ENCODE measurements around the gene VCL.
"Not testable (repeated sequence)": the region's sequence is repeated elsewhere in the genome, so short reads cannot be mapped to it uniquely, and the experiment has no call there.

The VCL gene

DNA sequence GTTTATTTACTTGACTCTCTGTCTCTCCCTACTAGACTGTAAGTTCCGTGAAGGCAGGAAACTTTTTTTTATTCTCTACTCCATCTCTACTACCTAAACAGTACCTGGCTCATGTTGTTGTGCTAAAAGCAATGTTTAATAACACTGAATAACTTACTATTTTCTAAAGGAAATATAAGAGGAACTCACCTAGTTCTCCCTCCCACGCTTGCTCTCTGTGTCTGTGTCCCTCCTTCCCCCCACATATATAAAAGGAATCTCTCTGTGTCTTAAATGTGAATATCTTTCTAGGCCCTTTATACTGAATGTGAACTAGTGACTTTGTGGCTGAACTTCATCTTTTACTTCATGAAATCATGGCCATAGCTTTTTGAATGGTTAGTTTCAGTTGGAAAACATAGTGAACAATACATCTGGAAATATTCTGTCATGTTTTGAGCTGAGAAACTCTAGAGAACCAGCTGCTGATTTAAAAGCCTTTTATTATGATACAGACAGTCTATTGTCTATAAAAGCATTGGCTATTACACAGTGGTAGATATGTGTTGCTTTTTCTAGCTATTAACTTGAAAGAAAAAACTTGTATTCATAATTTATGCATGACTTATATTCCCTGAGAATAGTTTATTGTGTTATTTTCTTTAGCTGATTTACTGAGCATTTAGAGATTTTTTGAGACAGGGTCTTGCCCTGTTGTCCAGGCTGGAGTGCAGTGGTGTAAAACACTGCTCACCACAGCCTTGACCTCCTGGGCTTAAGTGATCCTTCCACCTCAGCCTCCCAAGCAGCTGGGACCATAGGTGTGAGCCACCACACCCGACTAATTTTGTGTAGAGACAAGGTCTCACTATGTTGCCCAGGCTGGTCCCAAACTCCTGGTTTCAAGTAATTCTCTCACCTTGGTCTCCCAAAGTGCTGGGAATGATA lies 42.5 kb downstream of the VCL start:
- no peak for DNase-seq (ENCODE audit: low spot score)

DNA sequence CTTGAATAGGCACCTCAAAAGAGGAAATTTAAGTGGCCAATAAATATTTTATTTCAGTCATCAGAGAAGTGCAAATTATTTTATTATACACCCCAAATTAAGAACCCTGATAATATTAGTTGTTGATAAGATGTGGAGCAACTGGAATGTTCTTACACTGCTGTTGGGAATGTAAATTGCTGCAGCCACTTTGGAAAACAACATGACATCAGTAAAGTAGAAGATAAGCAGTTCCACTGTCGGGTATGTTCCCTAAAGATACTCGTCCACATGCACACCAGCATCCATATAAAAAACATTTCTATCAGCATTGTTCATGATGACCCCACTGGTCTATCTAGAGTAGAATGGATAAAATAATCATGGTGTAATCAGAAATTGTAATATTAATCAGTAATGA lies 46.5 kb downstream of the VCL start:
- no peak for DNase-seq (ENCODE audit: low spot score)

- DNase-seq (ENCODE audit: low spot score): peak; percentile 81
These were observed 49.4 kb downstream of the VCL start for GRCh38 chr10:74047304-74047703.

GRCh38 chr10:74047871-74048270 lies 50.0 kb downstream of the VCL start:
- peak; percentile 40 for DNase-seq (ENCODE audit: low spot score)

DNA sequence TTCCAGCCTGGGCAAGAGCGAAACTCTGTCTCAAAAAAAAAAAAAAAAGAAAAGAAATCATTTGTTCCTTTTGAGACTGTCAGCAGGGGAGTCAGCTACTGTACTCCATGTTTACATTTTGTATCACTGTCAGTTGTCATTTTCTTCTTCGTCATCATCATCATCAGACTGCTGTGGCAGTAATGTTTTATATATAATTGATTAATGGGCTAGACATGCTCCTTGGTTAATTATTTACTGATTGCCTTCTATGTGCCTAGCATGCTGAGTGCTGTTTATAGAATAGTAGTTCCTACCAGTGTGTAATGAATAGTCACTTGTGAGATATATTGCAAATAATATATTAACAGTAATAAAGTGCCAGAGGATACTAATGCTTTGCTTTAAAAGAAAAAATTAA lies 50.5 kb downstream of the VCL start:
- DNase-seq (ENCODE audit: low spot score): no peak

DNA sequence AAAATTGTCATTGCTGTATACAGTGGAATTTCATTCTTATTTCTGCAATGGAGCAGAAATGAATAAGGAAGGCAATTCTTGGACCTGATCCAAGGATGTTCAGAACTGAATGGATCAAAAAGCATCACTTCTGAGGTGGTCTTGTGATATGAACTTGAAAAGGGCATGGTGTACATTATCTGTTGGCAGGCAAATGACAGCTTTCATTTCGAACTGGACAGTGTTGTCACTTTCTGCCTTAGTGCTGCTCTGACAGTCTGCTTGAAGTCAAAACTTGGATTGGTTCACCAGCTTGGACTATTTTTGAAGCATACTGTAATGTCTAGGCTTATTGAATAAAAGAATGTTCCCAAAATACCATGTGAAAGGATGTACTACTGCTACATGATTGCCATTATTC lies 52.0 kb downstream of the VCL start:
- no peak for DNase-seq (ENCODE audit: low spot score)

- no peak for DNase-seq (ENCODE audit: low spot score)
These were observed 52.7 kb downstream of the VCL start for GRCh38 chr10:74050653-74051052.

DNA sequence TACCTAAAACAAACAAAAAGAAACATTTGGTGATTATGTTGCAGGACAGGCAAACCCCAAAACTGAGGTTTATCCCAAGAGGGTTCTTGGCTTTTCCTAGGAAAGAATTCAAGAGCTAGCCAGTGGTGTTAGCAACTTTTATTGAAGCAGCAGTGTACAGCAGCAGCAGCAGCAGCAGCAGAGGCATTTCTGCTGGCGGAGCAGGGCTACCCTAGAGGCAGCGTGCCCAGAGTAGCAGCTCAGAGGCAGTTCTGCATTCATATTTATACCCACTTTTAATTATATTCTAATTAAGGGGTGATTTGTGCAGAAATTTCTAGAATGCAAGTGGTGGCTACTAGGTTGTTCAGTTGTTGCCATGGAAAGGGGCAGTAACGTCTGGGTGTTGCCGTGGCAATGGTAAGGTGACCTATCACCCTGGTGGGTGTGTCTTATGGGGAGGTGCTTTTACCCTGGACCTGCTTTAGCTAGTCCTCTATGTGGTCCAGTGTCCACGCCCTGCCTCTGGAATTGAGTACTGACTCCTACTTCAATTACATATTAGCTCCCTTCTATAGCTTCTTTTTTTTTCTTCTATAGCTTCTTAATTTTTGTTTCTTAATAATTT lies 53.9 kb downstream of the VCL start:
- no peak for DNase-seq (ENCODE audit: low spot score)

GRCh38 chr10:74052994-74053393 lies 55.1 kb downstream of the VCL start:
- no peak for DNase-seq (ENCODE audit: low spot score)

DNA sequence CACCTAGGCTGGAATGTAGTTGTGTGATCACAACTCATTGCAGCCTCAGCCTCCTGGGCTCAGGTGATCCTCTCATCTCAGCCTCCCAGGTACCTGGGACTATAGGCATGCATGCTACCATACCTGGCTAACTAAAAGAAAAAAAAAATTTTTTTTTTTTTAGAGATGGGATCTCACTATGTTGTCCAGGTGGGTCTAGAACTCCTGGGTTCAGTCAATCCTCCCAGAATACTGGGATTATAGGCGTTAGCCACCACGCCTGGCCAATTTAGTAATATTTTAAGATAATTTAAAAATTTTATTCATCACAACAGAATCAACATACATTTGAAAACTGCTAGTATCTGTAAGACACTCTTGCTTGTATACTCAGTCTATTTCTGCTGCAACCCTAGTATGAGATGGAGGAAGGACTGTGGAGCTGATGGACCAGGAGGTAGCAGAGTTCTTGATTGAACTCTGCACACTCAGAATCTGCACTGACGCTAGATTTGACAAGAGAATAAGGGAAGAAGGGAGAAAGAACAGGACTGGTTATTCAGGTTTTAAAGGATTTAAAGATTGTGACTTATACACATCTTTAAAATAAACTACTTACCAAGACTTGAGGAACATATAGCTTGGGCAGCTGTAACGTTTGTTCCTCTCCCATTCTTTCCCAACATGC lies 57.6 kb downstream of the VCL start:
- DNase-seq (ENCODE audit: low spot score): no peak

- peak; percentile 46 for DNase-seq (ENCODE audit: low spot score)
These were observed 58.3 kb downstream of the VCL start for GRCh38 chr10:74056050-74056818.

- DNase-seq (ENCODE audit: low spot score): no peak
These were observed 60.2 kb downstream of the VCL start for GRCh38 chr10:74058071-74058470.

DNA sequence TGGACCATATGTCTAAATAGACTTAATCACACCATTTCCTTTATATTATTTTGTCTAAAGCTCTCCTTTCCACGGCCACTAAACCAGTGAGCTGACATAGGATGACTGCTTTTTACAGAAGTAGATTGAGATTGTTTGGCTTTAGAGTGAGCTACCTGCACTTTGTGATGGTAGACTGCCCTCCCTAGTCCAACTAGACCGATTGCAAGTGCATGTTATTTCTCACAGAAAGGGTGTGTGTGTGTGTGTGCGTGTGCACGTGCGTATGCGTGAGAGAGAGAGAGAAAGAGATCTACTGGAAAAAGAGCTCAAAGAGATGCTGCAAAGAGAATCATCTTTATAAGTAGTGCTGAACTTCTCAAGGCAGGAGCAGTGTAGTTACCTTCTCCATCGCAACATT lies 60.7 kb downstream of the VCL start:
- DNase-seq (ENCODE audit: low spot score): no peak

- DNase-seq (ENCODE audit: low spot score): no peak
These were observed 63.2 kb downstream of the VCL start for GRCh38 chr10:74061104-74061503.

- not testable (repeated sequence) for DNase-seq (ENCODE audit: low spot score)
These were observed 64.1 kb downstream of the VCL start for GRCh38 chr10:74061978-74062377.

DNA sequence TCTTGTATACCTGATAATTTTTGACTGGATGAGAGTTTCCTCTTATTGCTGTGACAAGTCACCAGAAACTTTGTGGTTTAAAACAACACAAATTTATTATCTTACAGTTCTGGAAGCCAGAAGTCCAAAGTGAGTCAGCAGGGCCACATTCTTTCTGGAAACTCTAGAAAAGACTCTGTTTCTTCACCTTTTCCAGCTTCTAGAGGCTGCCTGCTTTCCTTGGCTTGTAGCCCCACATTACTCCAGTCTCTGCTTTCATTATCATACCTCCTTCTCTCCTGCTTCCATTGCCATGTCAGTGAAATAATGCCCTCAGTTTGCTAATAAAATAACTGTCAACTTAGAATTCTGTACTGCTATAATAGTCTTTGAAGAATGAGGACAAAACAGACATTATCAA lies 65.3 kb downstream of the VCL start:
- no peak for DNase-seq (ENCODE audit: low spot score)

DNA sequence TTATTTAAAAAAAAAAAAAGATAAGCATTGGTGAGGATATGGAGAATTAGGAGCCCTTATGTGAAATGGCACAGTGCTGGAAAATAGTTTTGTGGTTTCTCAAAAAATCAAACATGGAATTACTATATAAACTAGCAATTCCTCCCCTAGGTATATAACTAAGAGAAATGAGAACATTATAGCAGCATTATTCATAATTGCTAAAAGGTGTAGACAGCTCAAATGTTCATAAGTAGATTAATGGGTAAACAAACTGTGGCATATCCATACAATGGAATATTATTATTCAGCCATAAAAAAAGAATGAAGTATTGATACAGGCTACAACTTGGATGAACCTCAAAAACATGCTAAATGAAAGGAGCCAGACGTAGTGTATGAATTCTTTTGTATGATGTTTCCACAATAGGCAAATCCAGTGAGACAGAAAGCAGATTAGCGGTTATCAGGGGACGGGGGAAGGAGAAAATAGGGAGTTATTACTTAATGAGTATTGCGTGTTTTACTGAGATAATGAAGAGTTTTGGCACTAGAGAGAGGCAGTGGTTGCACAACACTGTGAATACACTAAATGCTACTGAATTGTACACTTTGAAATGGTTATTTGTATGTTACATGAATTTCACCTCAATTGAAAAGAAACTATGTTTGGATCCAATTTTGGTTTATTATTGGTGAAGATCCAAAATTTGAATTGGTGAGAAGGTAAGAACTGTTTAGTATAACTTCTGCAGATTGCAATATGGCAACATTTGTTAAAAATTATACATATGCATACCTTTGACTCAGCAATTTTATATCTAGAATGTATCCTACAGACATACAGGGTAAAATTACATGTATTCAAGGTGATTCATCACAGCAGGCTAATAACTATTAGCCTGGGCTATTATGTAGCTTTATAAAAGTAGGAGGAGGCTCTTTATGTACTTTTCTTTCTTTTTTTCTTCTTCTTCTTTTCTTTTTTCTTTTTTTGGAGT lies 69.7 kb downstream of the VCL start:
- DNase-seq (ENCODE audit: low spot score): no peak

DNA sequence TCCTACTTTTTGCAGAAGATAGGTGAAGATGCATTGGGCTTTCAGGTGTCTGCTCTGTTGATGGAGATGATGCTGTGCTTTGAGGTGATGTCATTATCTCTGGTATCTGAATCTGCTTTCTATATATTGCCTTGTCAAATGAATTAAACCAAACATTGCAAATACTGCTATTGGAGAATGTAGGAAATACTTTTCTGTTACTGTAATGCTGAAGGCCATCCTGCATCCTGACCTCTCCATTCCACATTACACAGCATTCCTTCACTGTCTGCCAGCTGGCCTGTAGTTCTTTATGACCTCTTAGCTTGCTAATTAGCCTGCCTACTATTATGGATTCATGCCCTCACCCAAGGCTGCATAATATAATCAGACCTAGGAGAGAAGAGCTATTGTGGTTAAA lies 73.2 kb downstream of the VCL start:
- peak; percentile 79 for DNase-seq (ENCODE audit: low spot score)

DNA sequence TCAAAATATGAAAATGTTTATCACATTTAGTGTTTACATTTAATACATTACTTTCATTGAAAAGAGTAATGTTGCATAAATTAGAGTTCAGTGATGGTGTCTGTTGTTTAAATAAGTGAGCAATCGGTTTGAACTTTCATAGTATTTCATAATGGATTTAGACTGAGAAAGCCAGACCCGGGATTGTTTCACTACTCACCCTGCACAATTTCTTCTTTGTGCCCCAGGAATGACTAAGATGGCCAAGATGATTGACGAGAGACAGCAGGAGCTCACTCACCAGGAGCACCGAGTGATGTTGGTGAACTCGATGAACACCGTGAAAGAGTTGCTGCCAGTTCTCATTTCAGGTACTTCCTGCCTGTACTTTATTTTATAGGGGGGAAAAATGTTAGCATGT lies 74.6 kb downstream of the VCL start:
- DNase-seq (ENCODE audit: low spot score): no peak

DNA sequence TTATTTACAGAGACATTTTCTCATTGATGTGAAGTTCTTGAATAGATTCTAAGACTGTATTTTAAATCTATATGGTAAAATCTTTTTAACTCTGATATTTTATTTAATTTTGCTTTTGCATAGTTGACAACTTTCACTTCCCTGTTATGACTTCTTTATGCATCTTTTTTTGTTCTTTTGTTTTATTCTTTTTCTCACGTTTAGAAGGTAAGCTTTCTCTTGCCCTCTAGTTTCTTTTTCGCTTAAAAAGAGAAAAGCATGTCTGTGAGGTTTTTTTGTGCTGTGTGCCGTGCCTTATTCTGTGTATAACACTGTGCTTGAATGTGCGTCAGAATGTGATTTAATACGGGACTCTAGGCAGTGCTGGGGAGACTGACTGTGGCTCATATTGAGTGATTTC lies 78.0 kb downstream of the VCL start:
- DNase-seq (ENCODE audit: low spot score): no peak

DNA sequence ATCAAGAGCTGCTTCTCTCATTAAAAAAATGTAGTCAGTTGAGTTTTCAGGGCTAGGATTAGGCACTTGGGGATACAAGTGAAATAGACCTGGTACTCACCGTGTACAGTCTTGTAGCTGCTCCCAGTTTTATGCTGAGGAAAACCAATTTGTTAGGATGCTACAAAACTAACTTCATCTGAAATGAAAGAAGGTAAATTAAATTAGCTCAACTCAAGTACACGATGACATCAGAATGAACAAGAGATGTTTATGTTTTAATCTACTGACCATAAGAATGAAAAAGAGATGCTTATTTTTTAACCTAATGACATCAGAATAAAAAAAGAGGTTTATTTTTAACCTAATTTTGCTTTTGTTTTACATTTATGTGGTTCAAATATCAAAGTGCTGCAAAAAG lies 79.0 kb downstream of the VCL start:
- DNase-seq (ENCODE audit: low spot score): no peak

Measured in AG08395 (cell line).